Measurements from ENCODE around the gene UBXN7. TPM values are rescaled to one million over a fixed set of nuclear protein-coding genes. Genes with fewer than 3 reads are reported as not detected.
"Not testable (repeated sequence)": the region's sequence is repeated elsewhere in the genome, so short reads cannot be mapped to it uniquely, and the experiment has no call there.

UBXN7 gene, protein sequence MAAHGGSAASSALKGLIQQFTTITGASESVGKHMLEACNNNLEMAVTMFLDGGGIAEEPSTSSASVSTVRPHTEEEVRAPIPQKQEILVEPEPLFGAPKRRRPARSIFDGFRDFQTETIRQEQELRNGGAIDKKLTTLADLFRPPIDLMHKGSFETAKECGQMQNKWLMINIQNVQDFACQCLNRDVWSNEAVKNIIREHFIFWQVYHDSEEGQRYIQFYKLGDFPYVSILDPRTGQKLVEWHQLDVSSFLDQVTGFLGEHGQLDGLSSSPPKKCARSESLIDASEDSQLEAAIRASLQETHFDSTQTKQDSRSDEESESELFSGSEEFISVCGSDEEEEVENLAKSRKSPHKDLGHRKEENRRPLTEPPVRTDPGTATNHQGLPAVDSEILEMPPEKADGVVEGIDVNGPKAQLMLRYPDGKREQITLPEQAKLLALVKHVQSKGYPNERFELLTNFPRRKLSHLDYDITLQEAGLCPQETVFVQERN
- total RNA-seq: 10 to 100 TPM in 5 of 6 donors, 1 to 10 TPM in 1; 8.7 to 45.5 (median 28.2) TPM

GRCh38 chr3:196432137-196432879, at the start of gene UBXN7:
Gene UBXN7 (minus strand): TSS chr3:196432427. CDS start chr3:196432399, 28 bp downstream.
- Histone ChIP-seq H3K9me3 (no peaks in the 10 kb centered on the region), H3K27ac (peak within 1 kb of the TSS; percentile 90 to 97 (median 93)), H3K4me1 (peaks cover 10 to 24% (median 15%) of the 10 kb centered on the region in 4 donors), H3K27me3 (no peaks in the 10 kb centered on the region), H3K4me3 (peak within 1 kb of the TSS; percentile 87 to 97 (median 96)), H3K36me3 (peaks cover 0 to 7% (median 0%) of the 10 kb centered on the region in 4 donors)
- peak in 3 of 4 donors; percentile 34 to 84 (median 78) for TF ChIP-seq POLR2A (IDR thresholded peaks at IDR 0.05)
- TF ChIP-seq POLR2AphosphoS5 (IDR thresholded peaks at IDR 0.05): peak; percentile 70 to 94
- TF ChIP-seq EP300 (IDR thresholded peaks at IDR 0.05): no peak
- TF ChIP-seq CTCF (IDR thresholded peaks at IDR 0.05): peak in 3 of 6 experiments; percentile 12 to 34 (median 20)
- DNase-seq (peak; percentile 95 to 99), ATAC-seq (ENCODE audit: low FRiP score in 2 of 2) (peak; percentile 98 to 99)
- WGBS, 2 donors: 0% methylated on average over 22 to 45 of the region's 67 CpGs

DNA sequence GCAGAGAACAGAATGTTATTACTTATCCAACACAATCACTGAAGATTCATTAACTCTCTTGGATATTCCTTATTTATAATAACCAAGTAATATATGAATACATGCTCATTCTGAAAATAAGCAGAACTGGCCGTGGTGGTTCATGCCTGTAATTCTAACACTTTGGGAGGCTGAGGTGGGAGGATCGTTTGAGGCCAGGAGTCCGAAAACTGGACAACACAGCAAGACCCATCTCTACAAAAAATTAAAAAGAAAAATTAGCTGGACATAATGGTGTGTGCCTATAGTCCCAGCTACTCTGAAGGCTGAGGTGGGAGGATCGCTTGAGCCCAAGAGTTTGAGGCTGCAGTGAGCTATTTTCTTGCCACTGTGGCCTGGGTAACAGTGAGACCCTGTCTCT, 45.5 kb upstream of the UBXN7 start:
- no peak overlapping the region for H3K4me3 ChIP-seq
- H3K27ac ChIP-seq: no peak overlapping the region
- H3K36me3 ChIP-seq: peaks cover 13 to 94% (median 51%) of the 10 kb centered on the region in 4 donors
- no peaks in the 10 kb centered on the region for H3K9me3 ChIP-seq
- no peak for DNase-seq
- no peak for ATAC-seq (ENCODE audit: low FRiP score in 2 of 2)
- no peak for TF ChIP-seq CTCF (IDR thresholded peaks at IDR 0.05)
- TF ChIP-seq EP300 (IDR thresholded peaks at IDR 0.05): no peak
- TF ChIP-seq POLR2A (IDR thresholded peaks at IDR 0.05): no peak
- TF ChIP-seq POLR2AphosphoS5 (IDR thresholded peaks at IDR 0.05): no peak
- WGBS, 2 donors: 96 to 98% methylated on average over 4 of the region's 4 CpGs
- H3K27me3 ChIP-seq: no peaks in the 10 kb centered on the region
- no peaks in the 10 kb centered on the region for H3K4me1 ChIP-seq

DNA sequence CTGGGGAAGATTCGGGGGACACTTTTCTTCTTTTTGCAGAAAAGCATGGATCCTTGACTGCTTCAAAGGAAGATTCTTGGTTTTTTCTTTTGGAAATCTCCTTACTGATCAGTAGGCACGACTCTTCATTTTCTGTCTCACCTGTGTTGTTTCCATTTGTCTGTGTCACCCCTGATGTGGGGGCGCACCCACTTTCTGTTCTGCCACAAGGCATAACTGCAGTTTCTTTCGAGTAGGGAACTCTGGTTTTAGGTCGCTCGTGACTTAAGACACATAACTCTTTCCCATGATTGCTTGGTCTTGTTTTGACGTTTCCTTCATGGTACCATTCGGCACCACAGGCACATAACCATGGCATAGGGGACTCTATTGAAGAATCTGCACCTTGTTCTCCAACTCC, 40.1 kb upstream of the UBXN7 start:
- 92 to 96% methylated on average over 8 of the region's 8 CpGs for WGBS, 2 donors
- H3K9me3 ChIP-seq: no peaks in the 10 kb centered on the region
- DNase-seq: no peak
- H3K4me1 ChIP-seq: peaks cover 0 to 4% (median 0%) of the 10 kb centered on the region in 4 donors
- no peaks in the 10 kb centered on the region for H3K27me3 ChIP-seq
- no peak for ATAC-seq (ENCODE audit: low FRiP score in 2 of 2)
- no peak for TF ChIP-seq CTCF (IDR thresholded peaks at IDR 0.05)
- no peak for TF ChIP-seq EP300 (IDR thresholded peaks at IDR 0.05)
- no peak for TF ChIP-seq POLR2A (IDR thresholded peaks at IDR 0.05)
- TF ChIP-seq POLR2AphosphoS5 (IDR thresholded peaks at IDR 0.05): no peak
- H3K4me3 ChIP-seq: no peak overlapping the region
- H3K27ac ChIP-seq: no peak overlapping the region
- H3K36me3 ChIP-seq: peaks cover 15 to 68% (median 39%) of the 10 kb centered on the region in 4 donors

- no peak overlapping the region for H3K4me3 ChIP-seq
- H3K27me3 ChIP-seq: no peaks in the 10 kb centered on the region
- H3K9me3 ChIP-seq: no peaks in the 10 kb centered on the region
- no peak overlapping the region for H3K27ac ChIP-seq
- ATAC-seq (ENCODE audit: low FRiP score in 2 of 2): no peak
- H3K36me3 ChIP-seq: peaks cover 10 to 64% (median 39%) of the 10 kb centered on the region in 4 donors
- TF ChIP-seq CTCF (IDR thresholded peaks at IDR 0.05): no peak
- no peak for TF ChIP-seq EP300 (IDR thresholded peaks at IDR 0.05)
- TF ChIP-seq POLR2A (IDR thresholded peaks at IDR 0.05): no peak
- no peak for TF ChIP-seq POLR2AphosphoS5 (IDR thresholded peaks at IDR 0.05)
- WGBS, 2 donors: 85 to 89% methylated on average over 2 of the region's 2 CpGs
- peaks cover 0 to 4% (median 0%) of the 10 kb centered on the region in 4 donors for H3K4me1 ChIP-seq
- DNase-seq: no peak
Measured at GRCh38 chr3:196471551-196471950, 39.3 kb upstream of the UBXN7 start.

- not testable (repeated sequence) for DNase-seq; H3K4me3 ChIP-seq; ATAC-seq (ENCODE audit: low FRiP score in 2 of 2); H3K4me1 ChIP-seq; H3K9me3 ChIP-seq; H3K27me3 ChIP-seq; H3K27ac ChIP-seq
- 96 to 100% methylated on average over 3 of the region's 3 CpGs for WGBS, 2 donors
- H3K36me3 ChIP-seq: peaks cover 10 to 56% (median 35%) of the 10 kb centered on the region in 4 donors
Measured at GRCh38 chr3:196470182-196470581, 38.0 kb upstream of the UBXN7 start.
